ENCODE data around the gene ZSCAN25.
"Not testable (repeated sequence)": the region's sequence is repeated elsewhere in the genome, so short reads cannot be mapped to it uniquely, and the experiment has no call there.

Gene ZSCAN25

DNA sequence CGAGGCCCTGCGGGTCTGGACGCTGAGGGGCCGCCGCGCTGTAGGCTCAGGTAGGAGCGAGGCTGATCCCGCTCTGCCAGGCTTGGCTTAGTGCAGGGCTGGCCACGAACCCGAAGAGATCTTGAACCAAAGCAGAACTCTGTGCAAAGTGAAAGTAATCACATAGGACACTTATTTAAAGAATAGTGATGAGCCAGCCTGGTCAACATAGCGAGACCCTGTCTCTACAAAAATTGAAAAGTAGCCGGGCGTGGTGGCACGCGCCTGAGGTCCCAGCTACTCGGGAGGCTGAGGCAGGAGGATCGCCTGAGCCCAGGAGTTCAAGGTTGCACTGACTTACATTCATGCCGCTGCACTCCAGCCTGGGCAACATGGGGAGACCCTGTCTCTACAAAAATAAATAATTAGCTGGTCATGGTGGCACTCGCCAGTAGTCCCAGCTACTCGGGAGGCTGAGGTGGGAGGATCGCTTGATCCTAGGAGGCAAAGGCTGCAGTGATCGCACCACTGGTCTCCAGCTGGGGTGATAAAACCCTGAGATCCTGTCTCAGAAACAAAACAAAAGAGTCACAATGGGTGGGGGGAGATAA lies 541 bp downstream of the ZSCAN25 start:
- DNase-seq (ENCODE audit: low read depth): no peak

- DNase-seq (ENCODE audit: low read depth): peak; percentile 70
Observed at GRCh38 chr7:99618726-99619125, 2.0 kb downstream of the ZSCAN25 start.

GRCh38 chr7:99619571-99620130 lies 2.9 kb downstream of the ZSCAN25 start:
- no peak for DNase-seq (ENCODE audit: low read depth)

- DNase-seq (ENCODE audit: low read depth): no peak
Observed at GRCh38 chr7:99621271-99621670, 4.5 kb downstream of the ZSCAN25 start.

- no peak for DNase-seq (ENCODE audit: low read depth)
Observed at GRCh38 chr7:99622596-99622995, 5.8 kb downstream of the ZSCAN25 start.

GRCh38 chr7:99623091-99623693 lies 6.4 kb downstream of the ZSCAN25 start:
- no peak for DNase-seq (ENCODE audit: low read depth)

DNA sequence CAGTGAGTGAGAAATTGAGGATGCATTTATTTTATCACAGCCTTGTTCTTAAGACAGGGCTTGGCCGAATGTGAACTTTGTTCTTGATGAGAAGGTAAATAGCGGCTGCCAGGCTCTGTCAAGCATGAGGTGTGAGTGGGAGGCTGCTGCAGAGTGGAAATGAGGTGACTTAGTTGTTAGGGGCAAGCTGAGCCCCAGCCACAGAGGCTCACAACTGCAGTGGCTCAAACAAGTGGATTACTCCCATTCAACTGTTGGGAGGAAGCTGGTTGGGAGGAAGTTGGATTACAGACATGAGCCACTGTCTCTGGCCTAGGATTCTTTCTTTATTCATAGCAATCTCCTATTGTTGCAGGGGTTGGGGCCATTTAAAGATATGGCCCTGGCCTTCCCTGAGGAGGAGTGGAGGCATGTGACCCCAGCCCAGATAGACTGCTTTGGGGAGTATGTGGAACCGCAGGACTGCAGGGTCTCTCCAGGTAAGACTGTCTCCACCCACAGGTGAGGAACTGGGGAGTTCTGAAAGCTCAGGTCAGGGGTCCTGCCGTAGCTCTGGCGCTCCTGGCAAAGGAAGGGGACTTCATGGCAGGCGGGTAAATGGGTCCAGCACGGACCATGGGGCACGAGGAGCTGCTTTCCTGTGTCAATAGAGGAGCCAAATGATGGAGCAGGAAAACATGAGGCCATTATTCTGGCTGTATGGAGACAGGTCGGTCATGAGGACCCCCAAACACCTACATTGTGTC lies 7.1 kb downstream of the ZSCAN25 start:
- no peak for DNase-seq (ENCODE audit: low read depth)

- no peak for DNase-seq (ENCODE audit: low read depth)
Observed at GRCh38 chr7:99624484-99624883, 7.7 kb downstream of the ZSCAN25 start.

DNA sequence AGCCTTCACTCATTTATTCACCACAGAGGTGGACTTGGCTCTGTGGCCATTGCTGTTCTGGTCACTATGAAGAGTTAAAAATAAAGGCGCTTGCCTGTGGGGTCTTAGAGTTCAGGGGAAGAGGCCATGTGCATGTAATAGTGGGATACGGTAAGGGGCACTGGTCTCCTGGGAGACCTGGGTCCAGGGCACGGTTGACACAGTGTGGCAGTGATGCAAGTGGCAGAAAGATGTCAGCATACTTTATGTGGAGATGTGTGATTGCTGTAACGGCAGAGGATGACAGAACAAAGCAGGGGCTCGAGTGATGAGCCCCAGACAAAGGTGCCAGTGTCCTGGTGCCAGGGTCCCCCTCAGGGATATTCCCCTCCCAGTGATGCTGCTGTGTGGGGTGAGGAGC lies 8.6 kb downstream of the ZSCAN25 start:
- no peak for DNase-seq (ENCODE audit: low read depth)

DNA sequence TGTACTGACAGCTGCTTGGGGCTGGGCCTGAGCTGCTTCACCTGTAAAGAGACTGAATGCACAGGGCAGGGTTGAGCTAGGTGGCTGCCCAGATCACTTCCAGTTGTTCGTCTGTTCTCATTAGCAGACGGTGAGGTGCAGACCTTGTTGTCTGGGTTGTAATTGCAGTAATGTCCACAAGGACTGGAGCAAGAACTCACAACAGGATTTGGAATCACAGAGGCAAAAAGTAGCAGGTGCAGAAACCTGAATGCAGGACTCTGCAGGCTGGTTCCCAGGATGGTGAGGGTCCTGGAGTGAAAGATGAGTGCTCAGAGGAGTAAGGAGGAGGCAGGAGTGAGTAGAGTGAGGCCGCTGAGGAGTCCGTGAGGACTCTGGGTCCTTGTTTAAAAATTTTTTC lies 9.2 kb downstream of the ZSCAN25 start:
- DNase-seq (ENCODE audit: low read depth): no peak

DNA sequence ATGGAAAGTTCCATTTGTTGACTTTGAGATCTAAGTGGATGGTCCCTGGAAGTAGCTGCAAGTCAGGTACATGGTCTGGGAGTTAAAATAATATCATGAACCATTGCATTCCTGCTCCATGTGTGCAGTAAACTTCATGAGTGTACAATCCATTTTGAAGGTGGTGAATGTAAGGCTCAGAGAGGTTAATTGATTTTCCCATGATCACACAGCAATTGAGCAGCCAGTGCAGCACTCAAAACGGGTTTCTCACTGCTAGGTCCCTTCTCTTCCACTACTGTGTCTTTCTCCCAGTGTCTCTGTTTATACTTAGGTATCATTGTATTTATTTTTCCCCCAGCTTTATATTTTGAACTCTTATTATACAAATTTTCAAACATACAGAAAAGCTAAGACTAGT lies 9.9 kb downstream of the ZSCAN25 start:
- no peak for DNase-seq (ENCODE audit: low read depth)

DNA sequence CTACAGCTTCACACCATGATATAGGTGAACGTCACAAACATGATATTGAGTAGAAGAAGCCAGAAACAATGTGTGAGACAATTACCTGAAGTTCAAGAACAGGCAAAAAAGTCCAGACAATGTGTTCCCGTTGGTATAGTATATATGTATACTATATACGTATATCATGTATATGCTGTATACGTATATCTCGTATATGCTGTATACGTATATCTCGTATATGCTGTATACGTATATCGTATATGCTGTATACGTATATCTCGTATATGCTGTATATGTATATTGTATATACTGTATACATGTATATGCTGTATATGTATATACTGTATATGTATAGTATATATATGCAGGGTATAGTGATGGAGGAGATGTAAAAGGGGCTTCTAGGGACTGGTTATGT lies 10.8 kb downstream of the ZSCAN25 start:
- DNase-seq (ENCODE audit: low read depth): no peak

- DNase-seq (ENCODE audit: low read depth): no peak
Observed at GRCh38 chr7:99628471-99629465, 12.0 kb downstream of the ZSCAN25 start.

- no peak for DNase-seq (ENCODE audit: low read depth)
Observed at GRCh38 chr7:99629643-99630042, 12.9 kb downstream of the ZSCAN25 start.

- DNase-seq (ENCODE audit: low read depth): no peak
Observed at GRCh38 chr7:99631295-99632109, 14.8 kb downstream of the ZSCAN25 start.

DNA sequence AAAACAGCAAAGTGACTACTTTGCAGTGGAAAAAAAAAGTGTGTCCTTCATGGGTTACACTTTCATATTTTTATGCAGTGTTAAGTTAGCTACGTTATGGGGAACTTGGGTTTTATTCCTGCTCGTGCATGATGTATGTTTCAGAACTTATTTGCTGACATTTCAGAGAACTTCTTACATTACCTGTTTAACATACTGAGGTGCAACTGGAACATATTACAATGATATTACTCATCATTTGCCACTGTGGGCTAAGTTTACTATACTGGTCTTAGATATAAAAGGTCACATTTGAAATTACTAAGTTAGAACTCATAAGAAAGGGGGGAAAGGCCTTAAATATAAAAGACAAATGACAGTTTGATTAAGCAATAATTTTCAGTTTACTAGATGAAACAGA lies 20.7 kb downstream of the ZSCAN25 start:
- DNase-seq (ENCODE audit: low read depth): not testable (repeated sequence)

DNA sequence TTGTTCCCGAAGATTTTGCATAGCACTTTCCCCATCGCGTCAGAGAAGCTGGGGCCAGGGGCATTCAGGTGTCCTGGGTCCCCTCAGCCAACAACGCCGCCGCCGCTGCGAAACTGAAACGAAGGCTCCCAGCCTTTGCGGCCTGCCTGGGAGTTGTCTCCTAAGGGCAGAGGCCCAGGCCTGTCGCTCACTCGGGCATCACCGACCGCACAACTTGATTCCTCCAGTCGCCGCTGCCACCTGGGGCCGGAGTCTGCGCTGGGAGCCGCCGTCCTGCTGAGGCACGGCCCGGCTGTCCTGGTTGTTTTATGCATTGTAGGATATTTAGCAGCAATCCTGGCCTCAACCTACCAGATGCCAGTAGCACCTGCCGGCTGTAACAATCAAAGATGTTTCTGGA lies 22.0 kb downstream of the ZSCAN25 start:
- no peak for DNase-seq (ENCODE audit: low read depth)

DNA sequence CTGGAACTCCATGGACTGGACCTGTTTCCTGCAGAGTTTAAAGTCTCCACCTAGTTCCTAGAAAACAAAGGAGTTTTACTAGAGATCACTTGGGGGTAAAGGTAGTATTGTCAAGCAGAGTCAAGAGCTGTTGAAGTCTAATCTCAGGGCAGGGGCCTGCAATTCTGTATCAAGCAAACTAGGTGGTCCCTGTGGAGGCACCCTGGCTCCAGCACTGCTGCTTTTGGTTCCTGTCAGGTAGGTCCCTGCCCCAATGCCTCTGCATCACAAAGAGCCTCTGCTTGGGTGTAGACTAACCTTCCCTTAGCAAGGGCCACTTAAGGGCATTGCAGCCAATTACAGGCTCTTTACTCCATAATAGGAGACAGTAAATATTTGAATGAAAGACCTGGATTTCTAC lies 22.5 kb downstream of the ZSCAN25 start:
- no peak for DNase-seq (ENCODE audit: low read depth)

- DNase-seq (ENCODE audit: low read depth): no peak
Observed at GRCh38 chr7:99642027-99642426, 25.3 kb downstream of the ZSCAN25 start.

DNA sequence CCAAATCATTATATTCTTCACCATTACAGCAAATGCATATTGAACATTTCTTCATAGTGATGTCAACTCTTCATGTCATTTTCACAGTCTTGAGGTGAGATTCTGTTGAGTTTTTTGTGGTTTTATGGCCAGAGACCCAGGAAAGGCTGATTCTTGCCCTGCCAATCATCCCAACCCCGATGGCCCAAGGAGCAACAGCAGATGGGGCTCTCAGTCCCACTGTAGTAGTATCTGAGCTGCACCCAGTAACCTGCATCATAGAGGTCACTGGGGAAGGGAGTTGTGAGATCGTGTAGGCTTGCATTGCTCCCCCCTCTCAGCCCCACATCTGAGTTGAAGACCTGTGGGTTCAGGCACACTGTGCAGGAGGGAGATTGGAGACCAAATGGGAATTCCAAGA lies 26.7 kb downstream of the ZSCAN25 start:
- no peak for DNase-seq (ENCODE audit: low read depth)

DNA sequence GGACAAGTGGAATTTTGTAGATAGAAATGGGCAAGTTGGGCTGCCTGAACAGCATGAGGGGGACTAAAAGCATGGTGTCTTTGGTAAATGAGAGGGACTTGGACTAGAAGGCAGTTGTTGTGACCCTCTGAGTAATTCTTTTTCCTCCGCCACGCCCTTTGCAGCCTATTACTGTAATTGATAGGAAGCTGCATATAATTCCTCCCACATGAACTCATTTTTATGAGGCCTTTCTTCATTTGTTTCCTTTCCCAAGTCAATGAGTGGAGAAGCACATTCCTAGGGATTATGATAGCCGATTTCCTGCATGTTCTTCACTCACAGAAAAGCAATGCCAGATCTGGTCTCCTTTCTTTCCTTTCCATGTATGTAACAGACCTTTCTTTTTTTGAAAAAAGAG lies 27.7 kb downstream of the ZSCAN25 start:
- no peak for DNase-seq (ENCODE audit: low read depth)
